ENCODE measurements around the gene GPATCH8. TPM values are rescaled to one million over a fixed set of nuclear protein-coding genes. Genes with fewer than 3 reads are reported as not detected.
"Not testable (repeated sequence)": the region's sequence is repeated elsewhere in the genome, so short reads cannot be mapped to it uniquely, and the experiment has no call there.

Gene GPATCH8
- total RNA-seq, 2 experiments from 2014 or later = 38.5 to 40.8 TPM

GRCh38 chr17:44522883-44523671 is 19.9 kb upstream of the GPATCH8 start:
- ChIA-PET CTCF (interaction anchor here (0.6 to 2.6 kb wide), 25 partner anchors 9 to 302 kb away, joined by 3 to 20 read pairs (median 4); partner anchors contain the start of genes FAM171A2, GPATCH8 and GRN), POLR2A (no interaction called here)
- Mint-ChIP-seq H3K27ac (no peak overlapping the region), H3K4me1 (ENCODE audit: low read depth) (no peaks in the 10 kb centered on the region), H3K9me3 (peaks cover 5% of the 10 kb centered on the region), H3K36me3 (no peaks in the 10 kb centered on the region), H3K27me3 (peaks cover 12% of the 10 kb centered on the region), H3K4me3 (no peak overlapping the region)
- DNase-seq = peak; percentile 82
- intact Hi-C loops (cut with micrococcal nuclease) = loop anchor here (2.0 kb wide), 2 partner anchors 122 to 160 kb away; partner anchors contain the start of gene FAM171A2

- Mint-ChIP-seq H3K4me1 (ENCODE audit: low read depth) (no peaks in the 10 kb centered on the region), H3K4me3 (no peak overlapping the region), H3K27ac (no peak overlapping the region), H3K27me3 (peaks cover 8% of the 10 kb centered on the region), H3K36me3 (no peaks in the 10 kb centered on the region), H3K9me3 (no peaks in the 10 kb centered on the region)
- DNase-seq = no peak
- CTCF ChIA-PET = no interaction called here
- POLR2A ChIA-PET = interaction anchor here (0.7 kb wide), 1 partner anchor 11 kb away, joined by 5 read pairs; no protein-coding TSS in a partner anchor
- intact Hi-C loops (cut with micrococcal nuclease) = no loop called here
Measured at GRCh38 chr17:44518032-44518431, 14.8 kb upstream of the GPATCH8 start.

GRCh38 chr17:44511241-44512134 is 8.3 kb upstream of the GPATCH8 start:
- H3K36me3 Mint-ChIP-seq; H3K4me1 Mint-ChIP-seq (ENCODE audit: low read depth); H3K27me3 Mint-ChIP-seq; H3K9me3 Mint-ChIP-seq; POLR2A ChIA-PET; intact Hi-C loops (cut with micrococcal nuclease); H3K4me3 Mint-ChIP-seq; H3K27ac Mint-ChIP-seq; DNase-seq: not testable (repeated sequence)
- CTCF ChIA-PET = interaction anchor here (0.6 to 1.8 kb wide), 2 partner anchors 11 to 129 kb away, joined by 3 to 5 read pairs; no protein-coding TSS in a partner anchor

- H3K27ac Mint-ChIP-seq; H3K4me3 Mint-ChIP-seq; H3K27me3 Mint-ChIP-seq; CTCF ChIA-PET; DNase-seq; H3K4me1 Mint-ChIP-seq (ENCODE audit: low read depth); intact Hi-C loops (cut with micrococcal nuclease); H3K36me3 Mint-ChIP-seq; H3K9me3 Mint-ChIP-seq: not testable (repeated sequence)
- POLR2A ChIA-PET = interaction anchor here (1.1 kb wide), 1 partner anchor 11 kb away, joined by 5 read pairs; no protein-coding TSS in a partner anchor
Measured at GRCh38 chr17:44506939-44507604, 3.9 kb upstream of the GPATCH8 start.

- peak overlapping the region; percentile 93 for H3K27ac Mint-ChIP-seq
- H3K27me3 Mint-ChIP-seq = no peaks in the 10 kb centered on the region
- peaks cover 36% of the 10 kb centered on the region for H3K4me1 Mint-ChIP-seq (ENCODE audit: low read depth)
- ChIA-PET POLR2A (interaction anchor here (0.5 to 1.9 kb wide), 3 partner anchors 8 to 1188 kb away, joined by 3 to 4 read pairs (median 4); partner anchors contain the start of gene CCDC43), CTCF (interaction anchor here (0.8 to 1.0 kb wide), 2 partner anchors 21 to 633 kb away, joined by 3 to 4 read pairs; partner anchors contain the start of gene ACBD4)
- intact Hi-C loops (cut with micrococcal nuclease) = loop anchor here (5.0 kb wide), 2 partner anchors 85 to 115 kb away; partner anchors contain the start of gene ITGA2B
- no peaks in the 10 kb centered on the region for H3K9me3 Mint-ChIP-seq
- peaks cover 6% of the 10 kb centered on the region for H3K36me3 Mint-ChIP-seq
- H3K4me3 Mint-ChIP-seq = peak overlapping the region; percentile 97
- no peak for DNase-seq
Measured at GRCh38 chr17:44502598-44503146, 534 bp downstream of the GPATCH8 start.

- ChIA-PET CTCF (no interaction called here), POLR2A (interaction anchor here (0.7 kb wide), 1 partner anchor 1187 kb away, joined by 4 read pairs; no protein-coding TSS in a partner anchor)
- no peak for DNase-seq
- Mint-ChIP-seq H3K27ac (peak overlapping the region; percentile 93), H3K4me3 (peak overlapping the region; percentile 97), H3K27me3 (no peaks in the 10 kb centered on the region), H3K4me1 (ENCODE audit: low read depth) (peaks cover 40% of the 10 kb centered on the region), H3K9me3 (no peaks in the 10 kb centered on the region), H3K36me3 (peaks cover 6% of the 10 kb centered on the region)
- intact Hi-C loops (cut with micrococcal nuclease) = loop anchor here (5.0 kb wide), 2 partner anchors 85 to 115 kb away; partner anchors contain the start of gene ITGA2B
Measured at GRCh38 chr17:44501866-44502375, 1.3 kb downstream of the GPATCH8 start.

GRCh38 chr17:44499722-44500121 is 3.5 kb downstream of the GPATCH8 start:
- ChIA-PET CTCF (interaction anchor here (1.0 to 1.3 kb wide), 3 partner anchors 14 to 23 kb away, joined by 3 to 4 read pairs (median 3); no protein-coding TSS in a partner anchor), POLR2A (interaction anchor here (0.5 to 1.2 kb wide), 3 partner anchors 9 to 376 kb away, joined by 3 to 4 read pairs (median 3); no protein-coding TSS in a partner anchor)
- H3K4me3 Mint-ChIP-seq = no peak overlapping the region
- no peak overlapping the region for H3K27ac Mint-ChIP-seq
- H3K36me3 Mint-ChIP-seq = peaks cover 7% of the 10 kb centered on the region
- no peak for DNase-seq
- H3K27me3 Mint-ChIP-seq = no peaks in the 10 kb centered on the region
- no peaks in the 10 kb centered on the region for H3K9me3 Mint-ChIP-seq
- intact Hi-C loops (cut with micrococcal nuclease) = loop anchor here (5.0 kb wide), 2 partner anchors 82 to 112 kb away; partner anchors contain the start of gene ITGA2B
- H3K4me1 Mint-ChIP-seq (ENCODE audit: low read depth) = peaks cover 55% of the 10 kb centered on the region

GRCh38 chr17:44496815-44497214 is 6.4 kb downstream of the GPATCH8 start:
- no peak overlapping the region for H3K4me3 Mint-ChIP-seq
- DNase-seq = no peak
- no peaks in the 10 kb centered on the region for H3K9me3 Mint-ChIP-seq
- POLR2A ChIA-PET = no interaction called here
- no peaks in the 10 kb centered on the region for H3K27me3 Mint-ChIP-seq
- CTCF ChIA-PET = interaction anchor here (0.8 kb wide), 1 partner anchor 165 kb away, joined by 4 read pairs; no protein-coding TSS in a partner anchor
- no peak overlapping the region for H3K27ac Mint-ChIP-seq
- peaks cover 7% of the 10 kb centered on the region for H3K36me3 Mint-ChIP-seq
- intact Hi-C loops (cut with micrococcal nuclease) = no loop called here
- H3K4me1 Mint-ChIP-seq (ENCODE audit: low read depth) = peaks cover 57% of the 10 kb centered on the region

- ChIA-PET POLR2A (interaction anchor here (1.6 kb wide), 1 partner anchor 10 kb away, joined by 4 read pairs; the partner anchor contains the start of gene GPATCH8), CTCF (no interaction called here)
- no peak overlapping the region for H3K4me3 Mint-ChIP-seq
Measured at GRCh38 chr17:44493339-44493738, 9.9 kb downstream of the GPATCH8 start.

GRCh38 chr17:44492706-44493272 is 10.4 kb downstream of the GPATCH8 start:
- ChIA-PET CTCF (no interaction called here), POLR2A (no interaction called here)

More at GRCh38 chr17:44493339-44493738, 9.9 kb downstream of the GPATCH8 start:
- no peaks in the 10 kb centered on the region for H3K27me3 Mint-ChIP-seq
- peaks cover 13% of the 10 kb centered on the region for H3K36me3 Mint-ChIP-seq
- H3K27ac Mint-ChIP-seq = no peak overlapping the region
- peaks cover 38% of the 10 kb centered on the region for H3K4me1 Mint-ChIP-seq (ENCODE audit: low read depth)
- DNase-seq = no peak
- no peaks in the 10 kb centered on the region for H3K9me3 Mint-ChIP-seq
- intact Hi-C loops (cut with micrococcal nuclease) = no loop called here

More at GRCh38 chr17:44492706-44493272, 10.4 kb downstream of the GPATCH8 start:
- DNase-seq = no peak
- Mint-ChIP-seq H3K9me3 (no peaks in the 10 kb centered on the region), H3K27ac (no peak overlapping the region), H3K27me3 (no peaks in the 10 kb centered on the region), H3K4me3 (no peak overlapping the region), H3K36me3 (peaks cover 13% of the 10 kb centered on the region), H3K4me1 (ENCODE audit: low read depth) (peaks cover 35% of the 10 kb centered on the region)
- intact Hi-C loops (cut with micrococcal nuclease) = no loop called here
